Breast epithelium (tissue), 3 donors: ENCODE data around the gene TSPEAR.

Source experiments
- POLR2A ChIP-seq: fragments of 450-650 bp; IDR thresholded peaks from one replicate; pipeline ENCODE4 v1.6.1; 2016; ENCODE audit warnings: antibody characterized with exemption, mild to moderate bottlenecking, moderate library complexity
- POLR2AphosphoS5 ChIP-seq, 3 donors: sonication (generic); formaldehyde crosslinking; IDR thresholded peaks; one replicate each; pipeline ENCODE4 v1.6.1; 2017; ENCODE audit warnings: antibody characterized with exemption in 3 of 3
- TF ChIP-seq, protein P1 (sequence below), 3 donors: fragments of 450-650 bp; IDR thresholded peaks; one replicate each; pipeline ENCODE4 v1.5.1; 2016 to 2017; ENCODE audit warnings: antibody characterized with exemption in 3 of 3, mild to moderate bottlenecking in 3 of 3, moderate library complexity in 3 of 3

DNA sequence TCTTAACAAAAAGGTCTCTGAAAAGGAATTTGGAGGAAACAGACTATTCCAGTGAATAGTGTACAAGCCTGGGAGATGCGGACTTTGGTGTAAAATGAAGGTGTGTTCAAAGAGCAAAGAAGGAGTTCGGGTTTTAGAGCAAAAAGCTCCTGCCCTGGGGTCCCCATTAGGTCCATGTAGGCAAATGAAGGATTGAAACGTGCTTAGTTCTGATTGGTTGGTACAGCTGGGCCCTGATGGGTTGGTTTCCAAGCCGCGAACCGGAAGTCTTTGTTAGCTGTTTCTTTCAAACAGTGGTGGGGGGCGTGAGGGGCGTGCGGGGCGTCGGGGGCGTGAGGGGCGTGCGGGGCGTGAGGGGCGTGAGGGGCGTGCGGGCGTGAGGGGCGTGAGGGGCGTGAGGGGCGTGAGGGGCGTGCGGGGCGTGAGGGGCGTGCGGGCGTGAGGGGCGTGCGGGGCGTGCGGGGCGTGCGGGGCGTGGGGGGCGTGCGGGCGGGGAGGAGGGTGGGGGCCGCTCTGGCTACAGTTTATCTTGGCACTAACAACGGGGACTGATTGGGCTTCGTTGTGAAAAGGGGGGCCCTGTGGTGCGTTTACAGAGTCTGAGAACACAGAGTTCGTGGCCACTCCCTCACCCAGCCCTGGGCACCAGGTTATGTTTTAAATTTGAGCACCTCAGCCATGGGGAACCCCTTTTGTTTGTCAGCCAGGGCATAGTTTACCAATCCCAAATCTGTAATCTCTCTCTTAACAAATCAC is 226.7 kb downstream of the TSPEAR start:
- no peak for TF ChIP-seq POLR2AphosphoS5 (IDR thresholded peaks at IDR 0.05)
- TF ChIP-seq, protein P1, sequence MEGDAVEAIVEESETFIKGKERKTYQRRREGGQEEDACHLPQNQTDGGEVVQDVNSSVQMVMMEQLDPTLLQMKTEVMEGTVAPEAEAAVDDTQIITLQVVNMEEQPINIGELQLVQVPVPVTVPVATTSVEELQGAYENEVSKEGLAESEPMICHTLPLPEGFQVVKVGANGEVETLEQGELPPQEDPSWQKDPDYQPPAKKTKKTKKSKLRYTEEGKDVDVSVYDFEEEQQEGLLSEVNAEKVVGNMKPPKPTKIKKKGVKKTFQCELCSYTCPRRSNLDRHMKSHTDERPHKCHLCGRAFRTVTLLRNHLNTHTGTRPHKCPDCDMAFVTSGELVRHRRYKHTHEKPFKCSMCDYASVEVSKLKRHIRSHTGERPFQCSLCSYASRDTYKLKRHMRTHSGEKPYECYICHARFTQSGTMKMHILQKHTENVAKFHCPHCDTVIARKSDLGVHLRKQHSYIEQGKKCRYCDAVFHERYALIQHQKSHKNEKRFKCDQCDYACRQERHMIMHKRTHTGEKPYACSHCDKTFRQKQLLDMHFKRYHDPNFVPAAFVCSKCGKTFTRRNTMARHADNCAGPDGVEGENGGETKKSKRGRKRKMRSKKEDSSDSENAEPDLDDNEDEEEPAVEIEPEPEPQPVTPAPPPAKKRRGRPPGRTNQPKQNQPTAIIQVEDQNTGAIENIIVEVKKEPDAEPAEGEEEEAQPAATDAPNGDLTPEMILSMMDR (IDR thresholded peaks at IDR 0.05): no peak
- TF ChIP-seq POLR2A: no peak
